Common myeloid progenitor, CD34-positive (primary cell): ENCODE measurements around the gene FHIT.
A peak's percentile ranks its signal among the peaks of the same experiment; 100 is the strongest.

Source experiments
- CTCF ChIA-PET: fragments of 350-600 bp; sonication (Branson Sonifier 250); formaldehyde crosslinking; loops from one replicate; lab custom pipeline; 2021; ENCODE audit warnings: antibody characterized with exemption; lab: Charles Lee
- POLR2A ChIA-PET: fragments of 350-600 bp; sonication (Branson Sonifier 250); formaldehyde crosslinking; loops from one replicate; lab custom pipeline; 2021; ENCODE audit warnings: antibody characterized with exemption; lab: Charles Lee
- DNase-seq, 3 donors: peaks; one replicate each; pipeline versions ENCODE4 v3.0.0 to v3.0.0-alpha.2; 2013
- H3K27ac ChIP-seq, 2 experiments: 1 replicate in 1 of 2; 2 replicates in 1 of 2; pipeline ENCODE4 v1.7.0; 2013; ENCODE audit warnings: inconsistent platforms in 2 of 2, low read length in 2 of 2, mild to moderate bottlenecking in 2 of 2, low read depth in 1 of 2, moderate library complexity in 1 of 2; ENCODE audit not compliant: severe bottlenecking in 2 of 2, insufficient read depth in 1 of 2, poor library complexity in 1 of 2
- H3K27me3 ChIP-seq, 5 experiments: replicated peaks in 2 of 5; 1 replicate in 3 of 5; 2 replicates in 2 of 5; pipeline versions ENCODE4 v1.6.1 to v1.7.0; 2013; ENCODE audit warnings: low read length in 4 of 5, mild to moderate bottlenecking in 2 of 5, moderate library complexity in 2 of 5, inconsistent platforms in 1 of 5; ENCODE audit not compliant: insufficient read depth in 5 of 5, control insufficient read depth in 4 of 5
- H3K36me3 ChIP-seq, 4 experiments: 1 replicate in 2 of 4; 2 replicates in 2 of 4; pipeline versions ENCODE4 v1.6.1 to v1.7.0; 2013; ENCODE audit warnings: low read length in 3 of 4, control low read depth in 1 of 4, mild to moderate bottlenecking in 1 of 4; ENCODE audit not compliant: control insufficient read depth in 4 of 4, insufficient read depth in 4 of 4
- H3K4me1 ChIP-seq, 4 experiments: 1 replicate in 3 of 4; 2 replicates in 1 of 4; pipeline versions ENCODE4 v1.6.1 to v1.7.1; 2013; ENCODE audit warnings: low read length in 3 of 4, mild to moderate bottlenecking in 3 of 4, control low read depth in 1 of 4, inconsistent platforms in 1 of 4, moderate library complexity in 1 of 4; ENCODE audit not compliant: control insufficient read depth in 4 of 4, insufficient read depth in 4 of 4; ENCODE audit errors: control extremely low read depth in 1 of 4
- H3K4me3 ChIP-seq, 7 experiments: 1 replicate in 4 of 7; 2 replicates in 3 of 7; pipeline versions ENCODE4 v1.5.1 to v1.7.0; 2013; ENCODE audit warnings: mild to moderate bottlenecking in 7 of 7, low read length in 6 of 7, moderate library complexity in 6 of 7, inconsistent platforms in 2 of 7, low read depth in 2 of 7, control low read depth in 1 of 7; ENCODE audit not compliant: insufficient read depth in 4 of 7, control insufficient read depth in 1 of 7; ENCODE audit errors: extremely low read depth in 1 of 7
- H3K9me3 ChIP-seq, 5 experiments: 1 replicate in 4 of 5; 2 replicates in 1 of 5; pipeline versions ENCODE4 v1.6.1 to v1.7.1; 2013; ENCODE audit warnings: low read length in 4 of 5, mild to moderate bottlenecking in 2 of 5, inconsistent platforms in 1 of 5, low read depth in 1 of 5, moderate library complexity in 1 of 5; ENCODE audit not compliant: control insufficient read depth in 4 of 5, insufficient read depth in 2 of 5; ENCODE audit errors: control extremely low read depth in 1 of 5
- WGBS: methylation state at CpG from one replicate; pipeline ENCODE4 v1.1.5; 2013; ENCODE audit not compliant: insufficient coverage; 5-methylcytosine and 5-hydroxymethylcytosine counted together

The FHIT gene

GRCh38 chr3:60514866-60515265 lies 736.4 kb downstream of the FHIT start:
- Histone ChIP-seq H3K4me3 (no peak overlapping the region), H3K4me1 (no peaks in the 10 kb centered on the region), H3K36me3 (no peaks in the 10 kb centered on the region), H3K27me3 (no peaks in the 10 kb centered on the region), H3K9me3 (peaks cover 0 to 5% (median 0%) of the 10 kb centered on the region in 5 experiments), H3K27ac (no peak overlapping the region)
- CTCF ChIA-PET: no interaction called here
- WGBS: 90% methylated on average over 7 of the region's 8 CpGs
- no peak for DNase-seq
- POLR2A ChIA-PET: no interaction called here

GRCh38 chr3:60514085-60514649 lies 737.1 kb downstream of the FHIT start:
- 95% methylated on average over 8 of the region's 9 CpGs for WGBS

GRCh38 chr3:60513241-60513640 lies 738.0 kb downstream of the FHIT start:
- ChIA-PET POLR2A (no interaction called here), CTCF (no interaction called here)
- Histone ChIP-seq H3K36me3 (no peaks in the 10 kb centered on the region), H3K27ac (no peak overlapping the region), H3K4me3 (no peak overlapping the region), H3K9me3 (peaks cover 0 to 5% (median 0%) of the 10 kb centered on the region in 5 experiments), H3K4me1 (no peaks in the 10 kb centered on the region), H3K27me3 (no peaks in the 10 kb centered on the region)
- DNase-seq: no peak

More at GRCh38 chr3:60514085-60514649, 737.1 kb downstream of the FHIT start:
- Histone ChIP-seq H3K27me3 (no peaks in the 10 kb centered on the region), H3K27ac (no peak overlapping the region), H3K9me3 (peaks cover 0 to 5% (median 0%) of the 10 kb centered on the region in 5 experiments), H3K4me3 (no peak overlapping the region), H3K36me3 (no peaks in the 10 kb centered on the region), H3K4me1 (no peaks in the 10 kb centered on the region)
- CTCF ChIA-PET: no interaction called here
- no peak for DNase-seq
- POLR2A ChIA-PET: no interaction called here

GRCh38 chr3:60512506-60512905 lies 738.7 kb downstream of the FHIT start:
- H3K4me1 ChIP-seq: no peaks in the 10 kb centered on the region
- peaks cover 0 to 5% (median 0%) of the 10 kb centered on the region in 5 experiments for H3K9me3 ChIP-seq
- DNase-seq: no peak
- no peak overlapping the region for H3K4me3 ChIP-seq
- H3K27me3 ChIP-seq: no peaks in the 10 kb centered on the region
- ChIA-PET CTCF (no interaction called here), POLR2A (no interaction called here)
- no CpG with 5 or more reads among the region's 1 CpG for WGBS
- no peak overlapping the region for H3K27ac ChIP-seq
- no peaks in the 10 kb centered on the region for H3K36me3 ChIP-seq

- H3K4me3 ChIP-seq: no peak overlapping the region
- H3K27ac ChIP-seq: no peak overlapping the region
- no peak for DNase-seq
- no peaks in the 10 kb centered on the region for H3K4me1 ChIP-seq
- H3K9me3 ChIP-seq: peaks cover 0 to 5% (median 0%) of the 10 kb centered on the region in 5 experiments
- H3K36me3 ChIP-seq: no peaks in the 10 kb centered on the region
- ChIA-PET POLR2A (no interaction called here), CTCF (no interaction called here)
- no peaks in the 10 kb centered on the region for H3K27me3 ChIP-seq
- WGBS: 100% methylated on average over 1 of the region's 2 CpGs
These were observed 741.8 kb downstream of the FHIT start for GRCh38 chr3:60509471-60509870.

- POLR2A ChIA-PET: interaction anchor here (0.6 kb wide), 1 partner anchor 292 kb away, joined by 3 read pairs; no protein-coding TSS in a partner anchor
- DNase-seq: peak in 1 of 3 donors; percentile 1
- WGBS: no CpG with 5 or more reads among the region's 1 CpG
- peaks cover 0 to 3% (median 0%) of the 10 kb centered on the region in 5 experiments for H3K9me3 ChIP-seq
- CTCF ChIA-PET: no interaction called here
- no peaks in the 10 kb centered on the region for H3K36me3 ChIP-seq
- no peaks in the 10 kb centered on the region for H3K27me3 ChIP-seq
- no peak overlapping the region for H3K4me3 ChIP-seq
- no peaks in the 10 kb centered on the region for H3K4me1 ChIP-seq
- no peak overlapping the region for H3K27ac ChIP-seq
These were observed 746.3 kb downstream of the FHIT start for GRCh38 chr3:60504827-60505457.

GRCh38 chr3:60501314-60501713 lies 749.9 kb downstream of the FHIT start:
- POLR2A ChIA-PET: interaction anchor here (0.7 kb wide), 1 partner anchor 326 kb away, joined by 3 read pairs; no protein-coding TSS in a partner anchor
- H3K27ac ChIP-seq: no peak overlapping the region
- H3K4me3 ChIP-seq: no peak overlapping the region
- no peaks in the 10 kb centered on the region for H3K36me3 ChIP-seq
- H3K27me3 ChIP-seq: no peaks in the 10 kb centered on the region
- no peaks in the 10 kb centered on the region for H3K9me3 ChIP-seq
- CTCF ChIA-PET: interaction anchor here (0.6 kb wide), 1 partner anchor 283 kb away, joined by 3 read pairs; no protein-coding TSS in a partner anchor
- 94% methylated on average over 3 of the region's 6 CpGs for WGBS
- DNase-seq: no peak
- H3K4me1 ChIP-seq: no peaks in the 10 kb centered on the region
